Choroid plexus epithelial cell (primary cell): ENCODE data around the gene DDX51.

Source experiments
- DNase-seq: peaks from one replicate; pipeline ENCODE4 v3.0.0-alpha.2; 2010; ENCODE audit warnings: low read depth
- H3K4me3 ChIP-seq: 2 replicates; pipeline ENCODE4 v1.5.1; 2011; ENCODE audit warnings: low read depth, mild to moderate bottlenecking, control low read depth, low read length, moderate library complexity
- TF ChIP-seq, protein P1 (sequence below): conservative IDR thresholded peaks from 2 replicates; pipeline ENCODE4 v1.5.1; 2011; ENCODE audit warnings: low read depth, mild to moderate bottlenecking, control low read depth, inconsistent platforms, low read length, moderate library complexity

The DDX51 gene

GRCh38 chr12:132182206-132182710 lies 38.1 kb upstream of the DDX51 start:
- H3K4me3 ChIP-seq, result no peak overlapping the region
- TF ChIP-seq, protein P1, sequence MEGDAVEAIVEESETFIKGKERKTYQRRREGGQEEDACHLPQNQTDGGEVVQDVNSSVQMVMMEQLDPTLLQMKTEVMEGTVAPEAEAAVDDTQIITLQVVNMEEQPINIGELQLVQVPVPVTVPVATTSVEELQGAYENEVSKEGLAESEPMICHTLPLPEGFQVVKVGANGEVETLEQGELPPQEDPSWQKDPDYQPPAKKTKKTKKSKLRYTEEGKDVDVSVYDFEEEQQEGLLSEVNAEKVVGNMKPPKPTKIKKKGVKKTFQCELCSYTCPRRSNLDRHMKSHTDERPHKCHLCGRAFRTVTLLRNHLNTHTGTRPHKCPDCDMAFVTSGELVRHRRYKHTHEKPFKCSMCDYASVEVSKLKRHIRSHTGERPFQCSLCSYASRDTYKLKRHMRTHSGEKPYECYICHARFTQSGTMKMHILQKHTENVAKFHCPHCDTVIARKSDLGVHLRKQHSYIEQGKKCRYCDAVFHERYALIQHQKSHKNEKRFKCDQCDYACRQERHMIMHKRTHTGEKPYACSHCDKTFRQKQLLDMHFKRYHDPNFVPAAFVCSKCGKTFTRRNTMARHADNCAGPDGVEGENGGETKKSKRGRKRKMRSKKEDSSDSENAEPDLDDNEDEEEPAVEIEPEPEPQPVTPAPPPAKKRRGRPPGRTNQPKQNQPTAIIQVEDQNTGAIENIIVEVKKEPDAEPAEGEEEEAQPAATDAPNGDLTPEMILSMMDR, result no peak
- no peak for DNase-seq

GRCh38 chr12:132181570-132182200 lies 37.6 kb upstream of the DDX51 start:
- no peak overlapping the region for H3K4me3 ChIP-seq
- TF ChIP-seq, protein P1, result no peak
- no peak for DNase-seq

DNA sequence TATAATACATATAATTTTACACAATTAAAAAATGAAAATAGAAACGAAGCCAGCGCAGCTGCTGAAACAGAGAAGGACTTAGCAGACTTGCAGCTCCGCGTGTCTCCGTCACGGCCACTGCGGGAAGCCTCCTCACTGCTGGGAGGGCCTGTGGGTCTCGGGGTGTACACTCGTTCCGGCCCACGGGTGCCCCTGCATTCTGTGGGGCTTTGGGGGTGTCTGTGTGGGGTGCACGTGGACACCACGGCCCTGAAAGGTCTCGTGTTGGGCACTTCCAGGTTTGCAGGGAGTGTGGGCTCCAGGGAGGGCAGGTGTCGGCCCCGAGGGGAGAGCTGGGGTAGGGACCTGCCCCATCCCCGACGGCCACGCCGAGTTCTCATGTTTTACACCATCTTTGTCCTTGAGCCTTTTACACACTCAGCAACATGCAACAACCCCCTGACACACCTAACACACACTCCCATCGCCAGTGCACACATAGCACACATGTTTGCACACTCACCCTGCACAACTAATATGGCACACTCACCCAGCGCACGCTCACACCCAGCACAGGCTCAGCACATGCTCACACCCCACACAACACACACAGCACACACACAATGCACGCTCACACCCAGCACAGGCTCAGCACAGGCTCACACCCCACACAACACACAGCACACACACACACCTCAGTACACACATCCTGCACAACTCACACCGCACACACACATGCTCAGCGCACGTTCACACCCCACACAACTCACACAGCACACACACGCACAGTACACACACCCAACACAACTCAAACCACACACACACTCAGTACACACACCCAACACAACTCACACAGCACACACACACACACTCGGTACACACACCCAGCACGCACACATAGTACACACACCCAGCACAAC lies 36.8 kb upstream of the DDX51 start:
- no peak overlapping the region for H3K4me3 ChIP-seq
- TF ChIP-seq, protein P1, result no peak
- no peak for DNase-seq

GRCh38 chr12:132179431-132180362 lies 35.6 kb upstream of the DDX51 start:
- H3K4me3 ChIP-seq, result no peak overlapping the region
- TF ChIP-seq, protein P1, result no peak
- DNase-seq, result no peak

GRCh38 chr12:132178801-132179401 lies 34.8 kb upstream of the DDX51 start:
- H3K4me3 ChIP-seq, result no peak overlapping the region
- DNase-seq, result no peak
- TF ChIP-seq, protein P1, result no peak

DNA sequence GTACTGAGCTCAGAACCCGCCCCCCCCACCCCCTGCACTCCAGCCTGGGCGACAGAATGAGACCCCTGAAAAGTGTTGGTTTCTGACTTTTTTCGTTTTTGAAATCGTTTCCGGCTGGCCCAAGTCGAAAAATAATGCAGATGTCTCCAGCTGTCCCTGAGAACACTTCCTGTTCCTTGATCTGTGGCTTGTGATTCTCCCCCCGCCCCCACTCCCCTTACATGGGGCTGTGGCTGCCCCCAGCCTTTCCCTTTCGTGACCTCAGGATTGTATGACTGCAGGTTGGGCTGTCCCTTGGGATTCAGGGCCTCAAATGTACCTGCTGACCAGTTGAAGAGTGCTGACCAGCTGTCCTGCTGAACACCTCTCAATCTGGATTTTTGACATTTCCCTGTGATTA lies 34.2 kb upstream of the DDX51 start:
- DNase-seq, result no peak
- H3K4me3 ChIP-seq, result no peak overlapping the region
- TF ChIP-seq, protein P1, result no peak
